ENCODE data around the gene ADSS1. TPM values are rescaled to one million over a fixed set of nuclear protein-coding genes. Genes with fewer than 3 reads are reported as not detected.

The ADSS1 gene
- total RNA-seq, 2 donors from 2014 or later = 18.3 to 44.4 TPM

DNA sequence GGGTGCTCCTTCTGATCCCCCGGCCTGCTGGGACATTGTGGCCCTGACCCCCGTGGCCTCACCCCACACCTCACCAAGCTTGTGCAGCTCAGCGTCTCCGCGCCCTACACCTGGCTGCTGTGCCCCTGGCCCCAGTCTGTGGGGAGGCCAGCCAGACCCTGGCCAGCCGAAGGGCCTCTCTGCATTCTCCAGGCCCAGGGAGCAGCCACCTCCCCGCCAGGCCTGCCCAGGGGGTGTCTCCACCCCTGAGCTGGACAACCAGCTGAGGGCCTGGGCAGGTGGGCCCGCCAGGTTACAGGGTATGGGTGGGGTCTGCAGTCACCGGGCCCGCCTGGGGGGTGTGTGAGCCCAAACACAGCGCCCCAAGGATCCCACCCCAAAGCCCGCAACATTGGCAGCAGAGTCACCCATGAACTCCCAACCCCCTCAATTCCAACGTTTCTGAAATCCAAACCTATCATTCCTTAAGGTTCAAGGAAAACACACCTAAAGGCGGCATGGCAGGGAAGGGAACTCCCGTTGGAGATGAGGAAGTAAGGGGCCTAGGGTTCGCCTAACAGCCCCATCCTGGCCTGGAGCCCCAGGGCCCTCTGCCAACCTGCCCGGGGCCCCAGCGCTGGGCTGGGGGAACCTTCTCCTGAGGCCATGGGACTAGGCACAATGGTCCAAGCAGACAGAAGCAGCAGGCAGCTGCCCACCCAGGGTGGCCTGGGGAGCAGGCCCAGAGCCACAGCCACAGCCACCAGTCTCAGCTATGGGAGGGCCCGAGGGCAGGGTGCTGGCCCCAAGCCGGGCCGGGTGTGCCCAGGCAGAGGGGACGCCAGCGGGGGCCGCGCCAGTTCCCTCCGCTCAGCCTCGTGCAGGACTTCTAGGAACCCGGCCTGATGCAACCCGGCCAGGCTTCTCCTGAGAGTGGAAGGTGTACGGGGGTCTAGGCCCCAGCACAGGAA, 63.0 kb downstream of the ADSS1 start:
- intact Hi-C loops (cut with DNase I) = no loop called here
- peaks cover 41% of the 10 kb centered on the region for H3K4me1 ChIP-seq (replicated peaks)
- H3K9me3 ChIP-seq = no peaks in the 10 kb centered on the region
- no peak for DNase-seq (ENCODE audit: low spot score)
- TF ChIP-seq, protein P1, sequence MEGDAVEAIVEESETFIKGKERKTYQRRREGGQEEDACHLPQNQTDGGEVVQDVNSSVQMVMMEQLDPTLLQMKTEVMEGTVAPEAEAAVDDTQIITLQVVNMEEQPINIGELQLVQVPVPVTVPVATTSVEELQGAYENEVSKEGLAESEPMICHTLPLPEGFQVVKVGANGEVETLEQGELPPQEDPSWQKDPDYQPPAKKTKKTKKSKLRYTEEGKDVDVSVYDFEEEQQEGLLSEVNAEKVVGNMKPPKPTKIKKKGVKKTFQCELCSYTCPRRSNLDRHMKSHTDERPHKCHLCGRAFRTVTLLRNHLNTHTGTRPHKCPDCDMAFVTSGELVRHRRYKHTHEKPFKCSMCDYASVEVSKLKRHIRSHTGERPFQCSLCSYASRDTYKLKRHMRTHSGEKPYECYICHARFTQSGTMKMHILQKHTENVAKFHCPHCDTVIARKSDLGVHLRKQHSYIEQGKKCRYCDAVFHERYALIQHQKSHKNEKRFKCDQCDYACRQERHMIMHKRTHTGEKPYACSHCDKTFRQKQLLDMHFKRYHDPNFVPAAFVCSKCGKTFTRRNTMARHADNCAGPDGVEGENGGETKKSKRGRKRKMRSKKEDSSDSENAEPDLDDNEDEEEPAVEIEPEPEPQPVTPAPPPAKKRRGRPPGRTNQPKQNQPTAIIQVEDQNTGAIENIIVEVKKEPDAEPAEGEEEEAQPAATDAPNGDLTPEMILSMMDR (IDR thresholded peaks at IDR 0.05) = no peak
- no peak for TF ChIP-seq POLR2AphosphoS5 (IDR thresholded peaks at IDR 0.05)
- TF ChIP-seq POLR2A (IDR thresholded peaks at IDR 0.05) = no peak
- H3K27ac ChIP-seq = peak overlapping the region; percentile 21 to 51
- H3K27me3 ChIP-seq (replicated peaks; ENCODE audit: insufficient read depth) = no peaks in the 10 kb centered on the region
- H3K4me3 ChIP-seq = no peak overlapping the region
- WGBS = 71% methylated on average over 30 of the region's 30 CpGs
- H3K36me3 ChIP-seq = no peaks in the 10 kb centered on the region

DNA sequence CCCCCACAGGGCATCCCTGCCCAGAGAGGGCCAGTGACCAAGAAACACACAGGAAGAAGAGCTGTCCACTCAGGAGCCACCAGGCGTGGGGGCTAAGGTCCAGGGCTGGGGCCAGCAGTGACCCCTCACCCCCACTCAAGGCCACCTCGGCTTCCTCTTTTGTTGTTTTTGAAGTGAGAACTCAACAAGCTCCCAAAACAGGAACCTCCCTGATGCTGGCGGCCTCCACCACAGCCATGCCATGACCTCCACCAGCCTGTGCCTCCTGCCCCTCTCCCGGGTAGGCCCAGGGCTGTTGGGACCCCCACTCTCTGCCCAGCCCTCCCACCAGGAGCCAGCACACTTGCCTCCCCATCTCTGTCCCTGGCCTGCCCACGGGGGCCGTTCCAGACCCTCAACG, 63.7 kb downstream of the ADSS1 start:
- intact Hi-C loops (cut with DNase I) = no loop called here

DNA sequence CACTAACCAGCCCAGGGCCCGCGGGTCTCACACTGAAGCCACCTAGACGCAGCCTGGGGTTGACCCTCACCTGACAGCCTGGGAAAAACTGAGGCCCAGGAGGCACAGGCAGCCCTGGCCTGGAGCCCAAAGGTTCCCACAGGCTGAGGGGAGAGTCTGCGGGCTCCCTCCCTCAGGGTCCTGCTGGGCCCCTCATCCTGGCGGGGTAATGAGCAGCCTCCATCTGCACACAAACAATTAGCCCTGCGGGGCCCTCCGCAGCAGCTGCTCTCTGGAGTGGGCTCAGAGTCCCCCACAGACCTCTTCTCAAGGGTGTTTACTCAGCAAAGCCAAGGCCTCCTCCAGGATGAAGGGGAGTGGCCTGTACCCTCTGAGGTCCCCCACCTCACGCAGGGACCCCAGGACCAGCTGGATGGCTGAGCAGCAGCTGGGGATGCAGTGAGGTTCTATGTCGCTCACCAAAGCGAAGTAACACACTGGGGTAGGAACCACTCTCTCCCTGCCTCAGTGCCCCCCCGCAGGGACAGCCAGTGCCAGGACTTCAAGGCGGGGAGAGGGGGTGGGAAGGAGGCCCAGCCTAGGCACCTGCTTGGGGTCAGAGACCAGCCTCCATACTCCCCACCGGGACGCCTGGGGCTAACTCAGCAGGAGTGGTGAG, 64.3 kb downstream of the ADSS1 start:
- Histone ChIP-seq H3K4me3 (no peak overlapping the region), H3K36me3 (no peaks in the 10 kb centered on the region), H3K4me1 (replicated peaks) (peaks cover 51% of the 10 kb centered on the region), H3K27ac (peak overlapping the region in 1 of 2 donors; percentile 33), H3K9me3 (no peaks in the 10 kb centered on the region), H3K27me3 (replicated peaks; ENCODE audit: insufficient read depth) (no peaks in the 10 kb centered on the region)
- no peak for TF ChIP-seq POLR2A (IDR thresholded peaks at IDR 0.05)
- TF ChIP-seq, protein P1 (IDR thresholded peaks at IDR 0.05) = no peak
- no peak for TF ChIP-seq POLR2AphosphoS5 (IDR thresholded peaks at IDR 0.05)
- DNase-seq (ENCODE audit: low spot score) = no peak
- 81% methylated on average over 11 of the region's 14 CpGs for WGBS
- intact Hi-C loops (cut with DNase I) = no loop called here

More for the DNA sequence above, 63.7 kb downstream of the ADSS1 start:
- Histone ChIP-seq H3K4me1 (replicated peaks) (peaks cover 46% of the 10 kb centered on the region), H3K27ac (peak overlapping the region in 1 of 2 donors; percentile 33), H3K27me3 (replicated peaks; ENCODE audit: insufficient read depth) (no peaks in the 10 kb centered on the region), H3K36me3 (no peaks in the 10 kb centered on the region), H3K4me3 (no peak overlapping the region), H3K9me3 (no peaks in the 10 kb centered on the region)
- no peak for DNase-seq (ENCODE audit: low spot score)
- TF ChIP-seq, protein P1 (IDR thresholded peaks at IDR 0.05) = no peak
- 83% methylated on average over 7 of the region's 7 CpGs for WGBS

DNA sequence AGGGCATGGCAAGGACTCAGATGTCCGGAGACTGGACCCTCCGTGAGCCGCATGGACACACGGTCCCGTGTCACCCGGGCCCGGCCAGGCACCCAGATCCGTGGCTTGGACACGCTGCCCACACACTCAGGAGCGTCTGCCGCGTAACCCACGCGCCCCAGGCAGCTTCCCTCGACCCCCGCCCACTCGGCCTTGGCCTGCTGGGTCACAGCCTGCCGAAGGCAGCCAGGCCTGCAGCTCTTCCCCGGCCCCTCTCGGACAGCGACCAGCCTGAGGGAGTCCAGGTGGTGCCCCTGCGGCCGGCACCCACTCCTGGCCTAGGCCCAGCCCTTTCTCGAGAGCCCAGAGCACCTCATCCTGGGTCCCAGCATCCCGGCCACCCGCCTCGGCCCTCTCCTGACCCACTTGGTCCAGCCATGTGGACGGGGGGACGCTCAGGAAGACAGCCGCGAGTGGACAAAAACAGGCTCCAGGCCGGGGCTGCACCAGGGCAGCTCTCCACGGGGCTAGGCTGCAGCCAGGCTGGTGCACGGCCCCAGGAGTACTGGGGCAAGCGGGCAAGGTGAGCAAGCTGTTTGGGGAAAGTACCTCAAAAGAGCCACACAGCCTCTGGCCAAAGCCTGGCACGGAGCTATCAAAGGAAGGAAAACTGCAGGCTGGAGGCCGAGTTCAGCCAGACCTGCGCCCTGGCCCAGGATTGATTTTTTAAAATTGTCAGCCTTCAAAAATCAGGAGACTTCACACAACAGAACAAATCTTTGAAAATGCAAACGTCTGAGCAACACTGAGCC, 65.0 kb downstream of the ADSS1 start:
- no peaks in the 10 kb centered on the region for H3K36me3 ChIP-seq
- 83% methylated on average over 39 of the region's 39 CpGs for WGBS
- H3K27me3 ChIP-seq (replicated peaks; ENCODE audit: insufficient read depth) = no peaks in the 10 kb centered on the region
- H3K4me1 ChIP-seq (replicated peaks) = peaks cover 58% of the 10 kb centered on the region
- H3K27ac ChIP-seq = peak overlapping the region in 1 of 2 donors; percentile 33
- TF ChIP-seq POLR2A (IDR thresholded peaks at IDR 0.05) = no peak
- intact Hi-C loops (cut with DNase I) = no loop called here
- H3K4me3 ChIP-seq = no peak overlapping the region
- no peaks in the 10 kb centered on the region for H3K9me3 ChIP-seq
- no peak for DNase-seq (ENCODE audit: low spot score)
